NCI-H2107 treated with DMSO at 0.1 percent for 48 hours (cell line): ENCODE measurements around the gene ANKRD2.
A peak's percentile ranks its signal among the peaks of the same experiment; 100 is the strongest.
"Not testable (repeated sequence)": the region's sequence is repeated elsewhere in the genome, so short reads cannot be mapped to it uniquely, and the experiment has no call there.

Experiments
- DNase-seq: peaks from one replicate; lab custom pipeline; 2025; ENCODE audit not compliant: unreplicated experiment; lab: John Stamatoyannopoulos, UW

Gene ANKRD2

GRCh38 chr10:97546456-97547270 is 25.9 kb upstream of the ANKRD2 start:
- DNase-seq, result no peak

DNA sequence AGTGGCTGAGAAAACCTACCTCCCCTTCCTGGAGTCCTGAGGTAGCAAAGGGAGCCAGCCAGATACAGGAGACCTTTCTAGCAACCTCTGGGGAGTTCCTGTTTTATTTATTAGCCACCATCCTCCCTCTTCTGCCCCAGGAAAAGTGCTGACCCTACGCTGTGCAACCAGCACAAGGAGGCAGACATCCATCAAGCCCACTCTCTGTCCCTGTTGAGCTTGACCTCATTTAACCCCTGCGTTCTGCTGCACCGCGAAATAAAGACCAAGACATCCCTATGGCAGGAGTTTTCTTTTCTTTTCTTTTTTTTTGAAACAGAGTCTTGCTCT is 25.3 kb upstream of the ANKRD2 start:
- DNase-seq, result no peak

GRCh38 chr10:97547962-97548361 is 24.6 kb upstream of the ANKRD2 start:
- DNase-seq, result no peak

GRCh38 chr10:97548828-97549455 is 23.6 kb upstream of the ANKRD2 start:
- no peak for DNase-seq

DNA sequence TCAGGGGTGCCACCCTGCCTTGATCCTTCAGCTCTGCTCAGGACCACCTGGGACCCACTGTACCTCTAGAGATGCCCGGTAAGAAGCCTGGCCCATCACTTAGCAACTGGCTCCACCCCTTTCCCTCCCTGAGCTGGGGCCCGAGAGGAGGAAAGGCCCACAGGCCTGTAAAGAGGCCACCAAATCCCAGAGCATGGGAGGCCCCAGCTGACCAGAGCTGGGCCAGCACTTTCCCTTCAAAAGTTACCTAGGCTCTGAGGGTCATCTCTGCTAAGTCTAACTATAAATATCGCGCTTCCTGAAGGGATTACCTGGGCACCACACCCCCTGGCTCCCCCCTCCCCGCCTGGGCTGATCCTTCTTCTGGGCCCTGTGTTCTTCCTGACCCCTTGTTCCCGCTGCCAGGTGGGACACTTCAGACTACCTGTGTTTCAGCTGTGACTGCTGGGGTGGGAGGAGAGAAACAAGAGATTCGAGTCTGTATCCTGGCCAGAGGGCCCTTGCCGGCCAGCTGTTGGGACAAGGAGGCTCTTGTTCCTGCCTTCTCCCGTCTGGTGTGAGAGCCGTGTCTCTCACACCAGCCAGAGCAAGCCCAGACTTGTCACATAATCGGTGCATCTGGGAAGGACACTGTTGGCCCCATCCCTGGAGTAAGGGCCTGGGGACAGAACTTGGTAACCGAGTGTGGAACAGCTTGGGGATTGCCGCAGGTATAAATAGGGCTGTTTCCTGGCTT is 22.8 kb upstream of the ANKRD2 start:
- DNase-seq, result no peak

DNA sequence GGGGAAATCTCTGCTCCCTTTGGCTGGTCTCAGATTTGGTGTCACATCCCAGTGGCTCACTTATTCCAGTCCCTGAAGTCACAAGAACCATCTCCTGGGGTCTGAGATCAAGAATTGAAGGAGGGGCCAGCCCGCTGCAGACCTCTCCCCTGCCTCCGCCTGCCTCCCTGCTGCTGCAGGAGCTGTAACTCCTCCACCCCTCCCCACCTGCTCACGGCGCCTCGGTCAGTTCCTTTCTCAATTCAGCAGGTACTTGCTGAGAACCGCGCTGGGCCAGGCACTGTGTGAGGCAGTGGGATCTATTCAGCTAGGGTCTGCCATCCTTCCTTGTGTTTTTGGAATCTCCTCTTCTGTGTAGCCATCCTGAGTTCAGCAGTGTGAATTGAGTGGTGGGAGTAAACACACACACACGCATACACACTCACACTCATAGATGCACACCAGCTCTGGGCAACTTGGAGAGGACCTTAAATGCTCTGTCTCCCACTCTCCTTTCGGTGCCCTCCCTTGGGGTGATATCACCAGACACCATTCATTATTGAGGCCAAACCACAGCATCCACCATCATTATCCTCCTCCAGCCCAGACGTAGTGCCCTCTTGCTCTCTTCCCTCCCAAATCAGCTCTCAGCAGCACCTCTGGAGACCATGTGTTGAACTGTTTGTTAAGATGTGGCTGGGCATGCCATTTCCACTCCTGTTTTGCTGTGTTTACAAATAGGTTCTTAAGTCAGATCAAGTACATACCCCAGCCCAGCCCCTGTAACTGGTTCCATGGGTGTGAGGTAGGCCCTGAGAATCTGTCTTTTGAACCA is 22.0 kb upstream of the ANKRD2 start:
- no peak for DNase-seq

- no peak for DNase-seq
These were observed 21.3 kb upstream of the ANKRD2 start for GRCh38 chr10:97551271-97551670.

- DNase-seq, result peak; percentile 36
These were observed 19.0 kb upstream of the ANKRD2 start for GRCh38 chr10:97553575-97554031.

- not testable (repeated sequence) for DNase-seq
These were observed 18.2 kb upstream of the ANKRD2 start for GRCh38 chr10:97554336-97554735.

GRCh38 chr10:97555541-97555940 is 17.0 kb upstream of the ANKRD2 start:
- not testable (repeated sequence) for DNase-seq

- DNase-seq, result not testable (repeated sequence)
These were observed 11.7 kb upstream of the ANKRD2 start for GRCh38 chr10:97560731-97561381.

- DNase-seq, result not testable (repeated sequence)
These were observed 11.0 kb upstream of the ANKRD2 start for GRCh38 chr10:97561386-97562077.

DNA sequence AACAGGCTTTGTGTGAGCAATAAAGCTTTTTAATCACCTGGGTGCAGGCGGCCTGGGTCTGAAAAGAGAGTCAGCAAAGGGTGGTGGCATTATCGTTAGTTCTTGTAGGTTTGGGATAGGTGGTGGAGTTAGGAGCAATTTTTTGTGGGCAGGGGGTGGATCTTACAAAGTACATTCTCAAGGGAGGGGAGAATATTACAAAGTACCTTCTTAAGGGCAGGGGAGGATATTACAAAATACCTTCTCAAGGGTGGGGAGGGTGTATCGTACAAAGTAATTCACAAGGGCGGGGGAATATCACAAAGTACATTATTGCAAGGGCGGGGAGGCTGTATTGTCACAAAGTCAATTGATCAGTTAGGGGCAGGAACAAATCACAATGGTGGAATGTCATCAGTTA is 10.2 kb upstream of the ANKRD2 start:
- DNase-seq, result not testable (repeated sequence)

DNA sequence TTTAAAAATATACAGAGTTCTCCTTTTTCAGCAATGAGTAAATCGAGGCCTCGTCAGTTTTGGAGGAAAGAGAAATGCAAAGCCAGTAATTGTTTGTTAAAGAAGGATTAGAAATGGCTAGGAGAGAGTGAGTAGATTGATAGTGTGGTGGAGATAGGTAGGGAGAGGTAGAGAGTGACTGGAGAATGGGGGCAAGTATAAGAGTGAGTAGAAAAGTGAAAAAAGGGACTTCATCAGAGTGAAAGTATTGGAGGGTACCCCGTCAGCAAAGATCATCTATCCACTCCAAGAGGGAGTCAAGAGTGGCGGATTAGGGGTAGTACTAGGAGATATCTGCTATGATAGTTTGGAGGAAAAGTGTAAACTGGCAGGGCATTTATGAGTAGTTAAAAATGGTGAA is 9.2 kb upstream of the ANKRD2 start:
- DNase-seq, result no peak

- DNase-seq, result no peak
These were observed 7.8 kb upstream of the ANKRD2 start for GRCh38 chr10:97564776-97565175.

- no peak for DNase-seq
These were observed 6.1 kb upstream of the ANKRD2 start for GRCh38 chr10:97566336-97566996.

GRCh38 chr10:97567891-97568290 is 4.7 kb upstream of the ANKRD2 start:
- no peak for DNase-seq

GRCh38 chr10:97570146-97570788 is 2.3 kb upstream of the ANKRD2 start:
- no peak for DNase-seq
